NCI-H774 (cell line): Measurements from ENCODE around the gene PROK2.

Experiments
- DNase-seq: peaks from one replicate; lab custom pipeline; 2025; lab: John Stamatoyannopoulos, UW

PROK2 gene

GRCh38 chr3:71786551-71786950, 1.6 kb upstream of the PROK2 start:
- DNase-seq: no peak

DNA sequence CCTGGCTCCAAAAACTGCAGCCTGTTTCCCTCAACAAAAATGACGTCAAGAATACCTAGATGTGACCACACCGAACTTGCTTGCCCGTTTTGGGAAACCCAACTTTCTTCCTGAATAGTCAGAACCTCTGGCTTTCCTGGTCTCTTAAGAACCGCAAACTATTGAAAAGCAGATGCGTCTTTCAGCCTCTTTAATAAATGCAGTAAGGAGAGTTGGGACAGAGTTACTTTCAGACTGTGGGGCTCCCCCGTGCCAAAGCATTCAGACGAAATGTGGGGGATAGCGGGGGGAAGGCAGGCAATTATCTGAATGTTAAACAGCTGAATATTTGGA, 1.2 kb upstream of the PROK2 start:
- DNase-seq: no peak

DNA sequence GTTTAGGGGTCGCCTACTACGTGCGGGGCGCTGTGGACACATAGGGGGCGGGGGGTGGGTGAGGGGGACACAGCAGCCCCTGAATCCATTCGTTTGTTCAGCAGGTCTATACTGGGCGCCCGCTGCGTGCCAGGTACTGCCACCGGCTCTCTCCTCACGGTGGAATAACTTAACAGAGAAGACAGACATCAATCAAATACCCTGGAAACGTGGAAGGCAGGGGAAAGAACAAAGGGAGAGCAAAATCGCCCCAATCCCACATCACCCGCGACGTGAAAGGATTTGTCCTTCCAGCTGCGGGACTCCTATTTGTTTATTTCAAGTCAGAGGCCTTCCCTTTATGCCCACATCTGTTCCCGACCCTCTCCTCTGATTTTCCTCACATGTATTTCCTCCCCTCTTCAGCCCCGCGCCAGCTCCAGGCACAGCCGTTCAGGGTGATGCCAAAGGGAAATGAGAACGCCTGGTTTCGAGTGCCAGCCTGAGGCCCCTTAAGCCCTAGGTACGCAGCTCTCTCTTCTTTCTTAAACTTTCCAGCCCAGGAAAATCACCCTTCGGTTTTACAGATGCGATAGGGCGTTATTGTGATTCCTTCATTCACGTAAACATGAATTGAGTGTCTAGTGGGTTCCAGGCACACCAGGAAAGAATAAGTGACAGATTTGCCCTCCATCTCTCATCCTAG, 726 bp upstream of the PROK2 start:
- DNase-seq: no peak

- no peak for DNase-seq
These were observed 591 bp downstream of the PROK2 start for GRCh38 chr3:71784201-71784913.

- no peak for DNase-seq
These were observed 1.8 kb downstream of the PROK2 start for GRCh38 chr3:71783152-71783551.

- no peak for DNase-seq
These were observed 4.5 kb downstream of the PROK2 start for GRCh38 chr3:71780430-71780829.

- DNase-seq: no peak
These were observed 5.1 kb downstream of the PROK2 start for GRCh38 chr3:71779674-71780377.

- no peak for DNase-seq
These were observed 6.6 kb downstream of the PROK2 start for GRCh38 chr3:71778353-71778752.

DNA sequence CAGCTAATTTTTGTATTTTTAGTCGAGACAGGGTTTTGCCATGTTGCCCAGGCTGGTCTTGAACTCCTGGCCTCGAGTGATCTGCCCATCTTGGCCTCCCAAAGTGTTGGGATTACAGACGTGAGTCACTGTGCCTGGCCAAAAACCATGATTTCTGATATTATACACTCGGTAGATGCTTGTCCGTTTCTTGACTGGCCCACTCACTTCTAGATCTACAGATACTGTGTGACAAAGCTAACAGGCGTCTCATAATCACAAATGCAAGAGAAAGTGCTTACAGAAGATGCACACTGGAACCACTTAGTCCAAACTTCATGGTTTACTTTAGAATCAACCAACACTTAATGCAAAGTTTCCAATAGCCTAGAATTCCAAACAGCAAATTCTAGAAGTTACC, 8.4 kb downstream of the PROK2 start:
- DNase-seq: no peak

- no peak for DNase-seq
These were observed 13.1 kb downstream of the PROK2 start for GRCh38 chr3:71771884-71772283.

DNA sequence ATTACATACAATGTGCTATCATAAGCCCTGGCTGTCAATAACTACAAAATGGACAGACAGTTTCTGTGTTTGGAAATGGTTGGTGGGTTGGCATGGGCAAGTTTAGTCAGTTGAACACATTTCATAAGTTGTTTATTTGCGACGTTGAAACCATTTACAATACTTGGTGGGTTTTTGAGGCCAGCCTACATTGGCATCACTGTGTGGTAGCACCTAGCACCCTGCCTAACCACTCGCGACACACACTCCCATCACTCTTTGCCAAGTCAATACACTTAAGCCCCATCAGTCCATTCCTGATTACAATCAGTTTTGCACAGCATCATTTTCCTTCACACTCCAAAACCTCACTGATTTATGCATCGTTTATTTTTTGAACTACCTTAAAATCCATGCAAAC, 13.8 kb downstream of the PROK2 start:
- no peak for DNase-seq

GRCh38 chr3:71763426-71763825, 21.5 kb downstream of the PROK2 start:
- DNase-seq: no peak

DNA sequence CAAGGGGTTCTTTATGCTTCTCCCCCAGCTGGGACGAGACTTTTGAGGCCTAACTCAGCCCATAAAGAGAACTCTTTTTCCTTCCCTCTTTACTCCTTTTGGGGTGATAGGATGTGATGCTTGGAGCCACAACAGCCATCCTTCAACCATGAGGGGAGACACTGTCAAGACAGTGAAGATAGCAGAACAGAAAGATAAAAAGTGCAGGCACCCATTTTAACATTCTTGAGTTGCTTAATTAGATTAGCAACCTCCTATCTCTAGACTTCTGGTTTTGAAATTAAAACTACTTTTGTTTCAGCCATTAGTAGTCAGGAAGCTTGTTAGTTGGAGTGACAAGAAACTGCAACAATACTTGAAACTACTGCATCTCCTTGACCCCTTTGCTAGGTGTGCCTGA, 24.8 kb downstream of the PROK2 start:
- DNase-seq: no peak

DNA sequence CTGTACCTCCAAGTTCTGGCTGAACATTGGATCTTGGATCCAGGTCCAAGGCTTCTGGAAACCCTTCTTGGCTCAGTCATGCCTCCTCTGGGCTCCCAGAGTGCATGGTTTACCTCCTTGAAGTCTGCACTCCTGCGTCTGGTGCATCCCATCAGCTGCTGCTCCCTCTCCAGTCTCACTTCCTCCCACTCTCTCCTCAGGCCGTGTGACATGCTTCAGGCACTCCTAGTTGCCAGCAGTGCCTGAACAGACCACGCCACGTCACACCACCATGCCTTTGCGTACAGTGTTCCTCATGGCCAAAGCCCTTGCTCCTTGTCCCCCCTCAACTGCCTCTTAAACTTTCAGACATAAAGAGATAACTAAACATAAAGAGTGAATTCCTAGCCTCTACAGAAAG, 25.5 kb downstream of the PROK2 start:
- DNase-seq: no peak

- no peak for DNase-seq
These were observed 26.9 kb downstream of the PROK2 start for GRCh38 chr3:71758091-71758490.

DNA sequence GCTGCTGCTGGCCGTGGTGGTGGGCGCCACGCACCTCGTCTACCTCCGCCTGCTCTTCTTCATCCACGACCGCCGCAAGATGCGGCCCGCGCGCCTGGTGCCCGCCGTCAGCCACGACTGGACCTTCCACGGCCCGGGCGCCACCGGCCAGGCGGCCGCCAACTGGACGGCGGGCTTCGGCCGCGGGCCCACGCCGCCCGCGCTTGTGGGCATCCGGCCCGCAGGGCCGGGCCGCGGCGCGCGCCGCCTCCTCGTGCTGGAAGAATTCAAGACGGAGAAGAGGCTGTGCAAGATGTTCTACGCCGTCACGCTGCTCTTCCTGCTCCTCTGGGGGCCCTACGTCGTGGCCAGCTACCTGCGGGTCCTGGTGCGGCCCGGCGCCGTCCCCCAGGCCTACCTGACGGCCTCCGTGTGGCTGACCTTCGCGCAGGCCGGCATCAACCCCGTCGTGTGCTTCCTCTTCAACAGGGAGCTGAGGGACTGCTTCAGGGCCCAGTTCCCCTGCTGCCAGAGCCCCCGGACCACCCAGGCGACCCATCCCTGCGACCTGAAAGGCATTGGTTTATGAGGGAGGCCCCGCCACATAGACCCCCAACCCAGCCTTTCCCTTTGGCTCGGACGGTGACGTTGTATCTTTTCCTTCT, 30.2 kb downstream of the PROK2 start:
- DNase-seq: no peak

DNA sequence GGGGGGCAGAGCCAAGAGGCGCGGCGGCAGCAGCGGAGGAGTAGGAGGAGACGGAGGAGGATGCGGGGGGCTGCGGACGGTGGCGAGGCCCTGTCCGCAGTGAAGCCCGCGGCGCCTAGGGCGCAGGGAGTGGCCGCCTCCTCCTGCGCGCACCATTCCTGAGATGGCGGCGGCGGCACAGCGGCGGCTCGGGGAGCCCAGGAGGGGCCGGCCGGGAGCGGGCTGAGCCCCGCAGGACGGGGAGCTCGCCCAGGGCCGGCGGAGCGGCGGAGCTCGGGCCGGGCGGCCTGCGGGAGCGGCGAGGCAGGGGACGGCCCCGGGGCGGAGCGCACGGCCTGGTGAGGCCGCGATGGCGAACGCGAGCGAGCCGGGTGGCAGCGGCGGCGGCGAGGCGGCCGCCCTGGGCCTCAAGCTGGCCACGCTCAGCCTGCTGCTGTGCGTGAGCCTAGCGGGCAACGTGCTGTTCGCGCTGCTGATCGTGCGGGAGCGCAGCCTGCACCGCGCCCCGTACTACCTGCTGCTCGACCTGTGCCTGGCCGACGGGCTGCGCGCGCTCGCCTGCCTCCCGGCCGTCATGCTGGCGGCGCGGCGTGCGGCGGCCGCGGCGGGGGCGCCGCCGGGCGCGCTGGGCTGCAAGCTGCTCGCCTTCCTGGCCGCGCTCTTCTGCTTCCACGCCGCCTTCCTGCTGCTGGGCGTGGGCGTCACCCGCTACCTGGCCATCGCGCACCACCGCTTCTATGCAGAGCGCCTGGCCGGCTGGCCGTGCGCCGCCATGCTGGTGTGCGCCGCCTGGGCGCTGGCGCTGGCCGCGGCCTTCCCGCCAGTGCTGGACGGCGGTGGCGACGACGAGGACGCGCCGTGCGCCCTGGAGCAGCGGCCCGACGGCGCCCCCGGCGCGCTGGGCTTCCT, 31.0 kb downstream of the PROK2 start, which contains the start of gene GPR27:
GPR27 (plus strand) TSS at position 155 of the 909 bp plus-strand sequence; CDS start at position 350, 195 bp downstream.
- DNase-seq: no peak

GRCh38 chr3:71752831-71753700, 31.9 kb downstream of the PROK2 start:
- no peak for DNase-seq

DNA sequence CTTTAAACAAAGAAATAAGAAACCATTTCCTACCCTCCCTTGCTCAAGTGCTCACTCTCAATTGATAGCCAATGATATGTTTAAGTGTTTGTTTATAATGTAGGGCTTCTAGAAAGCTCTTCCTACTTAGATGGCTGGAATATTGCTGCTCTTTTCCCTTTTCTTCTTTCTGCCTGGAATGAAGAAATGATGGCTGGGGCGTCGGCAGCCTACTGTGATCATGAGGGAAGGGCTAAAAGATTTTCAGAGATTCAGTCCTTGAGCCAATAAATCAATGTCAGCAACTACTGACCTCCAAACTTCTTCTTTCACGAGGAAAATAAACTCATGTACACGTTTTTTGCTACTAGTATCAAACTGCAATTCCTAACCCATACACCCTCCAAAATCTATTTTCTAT, 33.3 kb downstream of the PROK2 start:
- no peak for DNase-seq

DNA sequence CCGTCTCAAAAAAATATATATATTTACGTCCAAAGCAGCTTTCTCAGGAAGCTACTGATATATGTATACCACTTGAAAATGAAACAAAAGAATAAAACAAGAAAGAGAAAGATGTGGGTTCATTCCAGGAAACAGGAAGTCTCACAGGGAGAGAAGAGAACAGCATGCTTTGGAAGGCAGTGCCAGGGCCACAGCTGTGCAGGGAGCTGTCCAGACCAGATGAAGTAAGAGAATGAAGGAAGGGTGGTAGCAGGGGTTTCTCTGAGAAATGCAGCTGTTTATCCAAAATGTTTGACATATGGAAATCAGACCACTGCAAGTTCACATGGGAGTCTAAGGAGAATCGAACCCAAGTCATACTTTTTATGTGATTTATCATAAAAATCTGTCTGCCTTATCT, 40.2 kb downstream of the PROK2 start:
- no peak for DNase-seq

GRCh38 chr3:71742621-71743020, 42.3 kb downstream of the PROK2 start:
- no peak for DNase-seq
